Lung (tissue), 12 donors: ENCODE measurements around the gene VDAC1. TPM values are rescaled to one million over a fixed set of nuclear protein-coding genes. Genes with fewer than 3 reads are reported as not detected.
"Not testable (repeated sequence)": the region's sequence is repeated elsewhere in the genome, so short reads cannot be mapped to it uniquely, and the experiment has no call there.

Source experiments
- ATAC-seq: fragments of 200-7000 bp; cut with Tn5 transposase; one replicate; pipeline ENCODE4 v1.9.1; 2020; ENCODE audit warnings: moderate number of reproducible peaks; ENCODE audit not compliant: insufficient read depth, low FRiP score
- DNase-seq, 3 donors: peaks; one replicate each; pipeline ENCODE4 v3.0.0-alpha.2; 2013 to 2017
- H3K27ac ChIP-seq, 2 donors: one replicate each; pipeline ENCODE4 v1.5.1; 2013; ENCODE audit warnings: mild to moderate bottlenecking in 2 of 2, moderate library complexity in 2 of 2, control low read depth in 1 of 2, inconsistent platforms in 1 of 2, low read depth in 1 of 2, low read length in 1 of 2
- H3K27me3 ChIP-seq, 3 donors: one replicate each; pipeline ENCODE4 v1.5.1; 2013; ENCODE audit warnings: low read length in 2 of 3; ENCODE audit not compliant: control insufficient read depth in 3 of 3, insufficient read depth in 3 of 3
- H3K36me3 ChIP-seq, 4 donors: one replicate each; pipeline ENCODE4 v1.5.1; 2013; ENCODE audit warnings: low read length in 4 of 4, mild to moderate bottlenecking in 1 of 4, moderate library complexity in 1 of 4; ENCODE audit not compliant: control insufficient read depth in 4 of 4, insufficient read depth in 4 of 4
- H3K4me1 ChIP-seq, 5 donors: one replicate each; pipeline ENCODE4 v1.5.1; 2013; ENCODE audit warnings: low read length in 5 of 5, mild to moderate bottlenecking in 2 of 5, moderate library complexity in 1 of 5; ENCODE audit not compliant: control insufficient read depth in 5 of 5, insufficient read depth in 5 of 5
- H3K4me3 ChIP-seq: one replicate; pipeline ENCODE4 v1.5.1; 2013; ENCODE audit warnings: mild to moderate bottlenecking, control low read depth, moderate library complexity
- H3K9ac ChIP-seq, 2 donors: one replicate each; pipeline ENCODE4 v1.5.1; 2013; ENCODE audit warnings: low read length in 2 of 2, control low read depth in 1 of 2; ENCODE audit not compliant: insufficient read depth in 1 of 2
- H3K9me3 ChIP-seq, 4 donors: one replicate each; pipeline ENCODE4 v1.5.1; 2013; ENCODE audit warnings: low read length in 3 of 4, mild to moderate bottlenecking in 1 of 4, moderate library complexity in 1 of 4; ENCODE audit not compliant: control insufficient read depth in 4 of 4, insufficient read depth in 3 of 4
- CTCF ChIP-seq: IDR thresholded peaks from 2 replicates; pipeline ENCODE4 v1.5.1; 2012; ENCODE audit warnings: mild to moderate bottlenecking; ENCODE audit errors: control extremely low read depth, extremely low read depth
- WGBS, 2 donors: extraction: QIAGEN DNeasy Blood & Tissue Kit; methylation state at CpG; one replicate each; pipeline ENCODE4 v1.1.7; 2013; 5-methylcytosine and 5-hydroxymethylcytosine counted together
- polyA plus RNA-seq, 2 donors: library from polyadenylated mRNA; stranded (reverse); fragments of 200-250 nt; gene quantifications; one replicate each; pipeline ENCODE4 v1.2.1, GENCODE V29; 2013
- total RNA-seq, 2 donors: library from RNA; depleted of rRNA in 1 of 2; stranded (reverse); fragments of >200 nt in 1 of 2; gene quantifications; one replicate each; pipeline ENCODE4 v1.2.1, GENCODE V29; 2014 to 2021
- donor health status: control.
- donor health status: control.
- donor health status: Bipolar disorder and iron deficiency.
- donor health status: healthy.
- donor health status: DM: yes; HTN: yes; CAD: no.

VDAC1 gene
- total and polyA plus RNA-seq, 4 donors: 107 to 136 (median 120) TPM

- no peaks in the 10 kb centered on the region for H3K27me3 ChIP-seq
- peaks cover 10 to 38% (median 31%) of the 10 kb centered on the region in 4 donors for H3K36me3 ChIP-seq
- no peak overlapping the region for H3K27ac ChIP-seq
- ATAC-seq (no peak), DNase-seq (no peak)
- WGBS, 2 donors: 75 to 80% methylated on average over 3 of the region's 3 CpGs
- H3K4me1 ChIP-seq: no peaks in the 10 kb centered on the region
- no peak overlapping the region for H3K9ac ChIP-seq
- H3K9me3 ChIP-seq: no peaks in the 10 kb centered on the region
- no peak overlapping the region for H3K4me3 ChIP-seq
- TF ChIP-seq CTCF: no peak
These were observed 25.8 kb downstream of the VDAC1 start for GRCh38 chr5:133978943-133979342.

GRCh38 chr5:133977858-133978257 lies 26.9 kb downstream of the VDAC1 start:
- TF ChIP-seq CTCF: no peak
- no peaks in the 10 kb centered on the region for H3K4me1 ChIP-seq
- ATAC-seq: no peak
- H3K27ac ChIP-seq: peak overlapping the region in 1 of 2 donors; percentile 35
- H3K36me3 ChIP-seq: peaks cover 10 to 41% (median 34%) of the 10 kb centered on the region in 4 donors
- no peak overlapping the region for H3K4me3 ChIP-seq
- DNase-seq: no peak
- no peaks in the 10 kb centered on the region for H3K27me3 ChIP-seq
- no peak overlapping the region for H3K9ac ChIP-seq
- no peaks in the 10 kb centered on the region for H3K9me3 ChIP-seq
- 38 to 70% methylated on average over 1 of the region's 1 CpG for WGBS, 2 donors

GRCh38 chr5:133977161-133977787 lies 27.5 kb downstream of the VDAC1 start:
- H3K36me3 ChIP-seq: peaks cover 10 to 41% (median 37%) of the 10 kb centered on the region in 4 donors
- no peaks in the 10 kb centered on the region for H3K27me3 ChIP-seq
- no peak overlapping the region for H3K4me3 ChIP-seq
- H3K27ac ChIP-seq: peak overlapping the region in 1 of 2 donors; percentile 35
- DNase-seq: no peak
- no peaks in the 10 kb centered on the region for H3K4me1 ChIP-seq
- H3K9me3 ChIP-seq: no peaks in the 10 kb centered on the region
- ATAC-seq: no peak
- 80 to 91% methylated on average over 5 of the region's 5 CpGs for WGBS, 2 donors
- no peak for TF ChIP-seq CTCF
- H3K9ac ChIP-seq: no peak overlapping the region

- ATAC-seq, H3K9ac ChIP-seq, H3K4me3 ChIP-seq, H3K9me3 ChIP-seq, DNase-seq, H3K27me3 ChIP-seq, H3K4me1 ChIP-seq, H3K27ac ChIP-seq: not testable (repeated sequence)
- 95 to 96% methylated on average over 16 of the region's 16 CpGs for WGBS, 2 donors
- H3K36me3 ChIP-seq: peaks cover 15 to 40% (median 35%) of the 10 kb centered on the region in 4 donors
These were observed 29.2 kb downstream of the VDAC1 start for GRCh38 chr5:133975546-133975945.
